ACHN (cell line): ENCODE data around the gene PRSS57.

Source experiments
- DNase-seq: peaks from one replicate; pipeline ENCODE4 v3.0.0-alpha.2; 2015
- in situ Hi-C: cut with HindIII; loops from 2 replicates; pipeline ENCODE4 v1.10.0; 2017; ENCODE audit warnings: low sequenced_read_pairs, low pct_ligation_motif_present, low pct_unique_long_range_greater_than_20kb

PRSS57 gene

GRCh38 chr19:658916-659839, 36.1 kb downstream of the PRSS57 start:
- DNase-seq = no peak
- in situ Hi-C loops = no loop called here

- DNase-seq = no peak
- in situ Hi-C loops = no loop called here
Measured at GRCh38 chr19:658059-658839, 37.0 kb downstream of the PRSS57 start.

GRCh38 chr19:657611-658010, 37.6 kb downstream of the PRSS57 start:
- no peak for DNase-seq
- in situ Hi-C loops = no loop called here

GRCh38 chr19:656751-657559, 38.3 kb downstream of the PRSS57 start:
- in situ Hi-C loops = no loop called here
- DNase-seq = no peak

- in situ Hi-C loops = no loop called here
- DNase-seq = no peak
Measured at GRCh38 chr19:655691-656090, 39.6 kb downstream of the PRSS57 start.

GRCh38 chr19:653425-653824, 41.8 kb downstream of the PRSS57 start:
- no peak for DNase-seq
- in situ Hi-C loops = no loop called here

- in situ Hi-C loops = no loop called here
- DNase-seq = no peak
Measured at GRCh38 chr19:652467-653389, 42.5 kb downstream of the PRSS57 start.

GRCh38 chr19:651991-652390, 43.3 kb downstream of the PRSS57 start:
- no peak for DNase-seq
- in situ Hi-C loops = no loop called here

GRCh38 chr19:651114-651818, 44.0 kb downstream of the PRSS57 start:
- no peak for DNase-seq
- in situ Hi-C loops = no loop called here

GRCh38 chr19:650121-650520, 45.1 kb downstream of the PRSS57 start:
- in situ Hi-C loops = no loop called here
- DNase-seq = no peak

GRCh38 chr19:648904-649801, 46.1 kb downstream of the PRSS57 start:
- DNase-seq = no peak
- in situ Hi-C loops = no loop called here

GRCh38 chr19:648305-648704, 46.9 kb downstream of the PRSS57 start:
- in situ Hi-C loops = no loop called here
- DNase-seq = no peak

- in situ Hi-C loops = no loop called here
- no peak for DNase-seq
Measured at GRCh38 chr19:647566-648284, 47.5 kb downstream of the PRSS57 start.

- in situ Hi-C loops = no loop called here
Measured at GRCh38 chr19:646779-647565, 48.3 kb downstream of the PRSS57 start.

More at GRCh38 chr19:646779-647565, 48.3 kb downstream of the PRSS57 start:
- no peak for DNase-seq
